ENCODE results near the gene IL6ST.
A peak's percentile ranks its signal among the peaks of the same experiment; 100 is the strongest.

The IL6ST gene

GRCh38 chr5:55994998-55995914 lies 493 bp upstream of the IL6ST start (continued):
- TF ChIP-seq ZNF24 (tag by site-specific recombination; IDR thresholded peaks at IDR 0.05) (no peak), ZNF341 (tag by site-specific recombination; IDR thresholded peaks at IDR 0.05; ENCODE audit: low read depth) (peak; percentile 90), EGR2 (tag by site-specific recombination; IDR thresholded peaks at IDR 0.05; ENCODE audit: low read depth) (peak; percentile 89), ZNF404 (tag by site-specific recombination; IDR thresholded peaks at IDR 0.05) (no peak), MYNN (tag by site-specific recombination; IDR thresholded peaks at IDR 0.05; ENCODE audit: borderline replicate concordance) (no peak), ZNF248 (tag by site-specific recombination; IDR thresholded peaks at IDR 0.05) (no peak), ZNF571 (tag by site-specific recombination; IDR thresholded peaks at IDR 0.05) (no peak), TCF7L2 (IDR thresholded peaks at IDR 0.05; ENCODE audit: borderline replicate concordance, low read depth, low read length) (no peak), ZNF777 (tag by site-specific recombination; IDR thresholded peaks at IDR 0.05; ENCODE audit: borderline replicate concordance) (no peak), ZNF544 (tag by site-specific recombination; IDR thresholded peaks at IDR 0.05) (no peak), SCRT2 (tag by site-specific recombination; IDR thresholded peaks at IDR 0.05) (no peak), ZNF324 (tag by site-specific recombination; IDR thresholded peaks at IDR 0.05) (peak; percentile 63; the same call in 1 of the 2 replicates), ZNF391 (tag by site-specific recombination; IDR thresholded peaks at IDR 0.05; ENCODE audit: borderline replicate concordance, low read depth) (no peak), ZSCAN18 (tag by site-specific recombination; IDR thresholded peaks at IDR 0.05) (no peak), ZNF133 (tag by site-specific recombination; IDR thresholded peaks at IDR 0.05) (no peak), INSM2 (tag by site-specific recombination; IDR thresholded peaks at IDR 0.05) (no peak; the same call in 1 of the 2 replicates), ZNF266 (tag by site-specific recombination; IDR thresholded peaks at IDR 0.05; ENCODE audit: low read depth) (no peak), AEBP2 (tag by site-specific recombination; IDR thresholded peaks at IDR 0.05; ENCODE audit: borderline replicate concordance) (no peak), ZNF2 (tag by site-specific recombination; IDR thresholded peaks at IDR 0.05) (peak; percentile 62; the same call in 1 of the 2 replicates), PRDM2 (tag by site-specific recombination; IDR thresholded peaks at IDR 0.05; ENCODE audit: borderline replicate concordance) (no peak), ZNF76 (tag by site-specific recombination; IDR thresholded peaks at IDR 0.05; ENCODE audit: borderline replicate concordance, low read depth) (no peak), ZNF518A (tag by site-specific recombination; conservative IDR thresholded peaks at IDR 0.05; ENCODE audit: low read depth) (no peak), ZNF155 (tag by site-specific recombination; IDR thresholded peaks at IDR 0.05) (no peak)

Data from HEK293 (cell line).